ENCODE results near the gene COL4A1. TPM values are rescaled to one million over a fixed set of nuclear protein-coding genes. Genes with fewer than 3 reads are reported as not detected.

The COL4A1 gene
- total RNA-seq, 1 donor from 2014 or later: 2,489 TPM

DNA sequence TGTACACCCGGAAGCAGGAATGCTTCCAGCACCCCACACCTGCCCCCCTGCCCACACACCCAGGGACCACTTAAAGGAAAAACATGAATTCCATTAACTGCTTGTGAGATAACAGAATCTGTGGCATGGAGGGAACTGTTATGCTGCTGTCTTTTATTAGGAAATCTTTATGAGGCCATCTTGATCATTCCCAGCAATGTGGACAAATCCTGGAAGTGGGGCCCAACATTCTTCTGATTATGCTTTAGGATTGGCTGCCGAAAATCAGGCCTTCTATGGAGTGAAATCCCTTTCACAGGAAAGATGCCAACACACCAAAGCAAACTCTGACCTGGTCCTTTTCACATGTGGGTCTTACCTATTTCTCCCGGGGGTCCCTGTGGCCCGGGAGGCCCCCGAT is 114.5 kb downstream of the COL4A1 start:
- Mint-ChIP-seq H3K4me3 (ENCODE audit: unreplicated experiment) (no peak overlapping the region), H3K4me1 (ENCODE audit: low read depth, unreplicated experiment) (peaks cover 27% of the 10 kb centered on the region), H3K36me3 (ENCODE audit: low read depth, unreplicated experiment) (peaks cover 61% of the 10 kb centered on the region), H3K9me3 (ENCODE audit: unreplicated experiment) (no peaks in the 10 kb centered on the region), H3K27me3 (ENCODE audit: low read depth, unreplicated experiment) (no peaks in the 10 kb centered on the region), H3K27ac (ENCODE audit: unreplicated experiment) (no peak overlapping the region)
- Histone ChIP-seq H4K20me1 (ENCODE audit: insufficient read depth, low read length) (peaks cover 76% of the 10 kb centered on the region), H3K4me3 (ENCODE audit: insufficient read depth, low read depth, low read length) (no peak overlapping the region), H2AFZ (ENCODE audit: low read depth, low read length) (no peak overlapping the region), H3K79me2 (ENCODE audit: insufficient read depth, low read length) (no peaks in the 10 kb centered on the region), H3K36me3 (ENCODE audit: insufficient read depth, low read length) (peaks cover 79% of the 10 kb centered on the region), H3K27ac (ENCODE audit: low read depth, low read length) (no peak overlapping the region), H3K9ac (ENCODE audit: low read length) (no peak overlapping the region), H3K9me3 (ENCODE audit: insufficient read depth, low read depth, low read length) (no peaks in the 10 kb centered on the region), H3K27me3 (ENCODE audit: insufficient read depth, low read length) (no peaks in the 10 kb centered on the region), H3K4me1 (ENCODE audit: insufficient read depth, low read length) (peaks cover 13% of the 10 kb centered on the region), H3K4me2 (ENCODE audit: low read length) (no peak overlapping the region)
- FAIRE-seq (no peak), DNase-seq (ENCODE audit: low read depth) (no peak)
- TF ChIP-seq EZH2 (IDR thresholded peaks at IDR 0.05; ENCODE audit: insufficient read depth, low read length) (no peak), CTCF (IDR thresholded peaks at IDR 0.05; ENCODE audit: insufficient read depth, low read depth, low read length) (no peak)

DNA sequence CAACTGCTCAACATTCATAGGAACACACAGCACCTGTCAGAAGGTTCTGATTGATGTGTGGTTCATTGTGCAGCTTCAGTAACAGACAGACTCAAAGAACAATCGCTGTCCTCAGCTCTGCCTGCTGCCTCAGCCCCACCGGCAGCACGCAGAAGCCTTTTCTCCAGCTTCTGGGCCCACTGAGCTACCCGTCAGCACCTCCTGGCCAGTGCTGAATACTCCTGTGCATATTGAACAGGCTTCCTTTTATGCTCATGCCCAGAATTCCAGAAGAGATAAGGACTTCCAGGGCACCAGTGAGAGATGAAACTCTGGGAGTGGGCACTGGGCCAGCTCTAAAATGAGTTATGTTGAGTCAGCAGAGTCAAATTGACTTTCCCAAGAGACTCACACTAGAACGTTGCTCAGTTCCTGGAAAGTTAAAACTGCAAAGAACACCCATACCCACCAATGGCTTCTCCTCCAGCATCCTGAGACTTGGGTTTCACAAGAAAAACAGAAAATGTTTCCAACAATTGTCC is 119.3 kb downstream of the COL4A1 start:
- Histone ChIP-seq H3K36me3 (ENCODE audit: insufficient read depth, low read length) (peaks cover 76% of the 10 kb centered on the region), H3K4me2 (ENCODE audit: low read length) (peak overlapping the region; percentile 45), H3K27ac (ENCODE audit: low read depth, low read length) (peak overlapping the region; percentile 30), H3K9ac (ENCODE audit: low read length) (peak overlapping the region; percentile 3), H3K27me3 (ENCODE audit: insufficient read depth, low read length) (no peaks in the 10 kb centered on the region), H3K4me1 (ENCODE audit: insufficient read depth, low read length) (peaks cover 34% of the 10 kb centered on the region), H3K79me2 (ENCODE audit: insufficient read depth, low read length) (no peaks in the 10 kb centered on the region), H4K20me1 (ENCODE audit: insufficient read depth, low read length) (peaks cover 75% of the 10 kb centered on the region), H3K4me3 (ENCODE audit: insufficient read depth, low read depth, low read length) (no peak overlapping the region), H2AFZ (ENCODE audit: low read depth, low read length) (no peak overlapping the region), H3K9me3 (ENCODE audit: insufficient read depth, low read depth, low read length) (no peaks in the 10 kb centered on the region)
- Mint-ChIP-seq H3K4me1 (ENCODE audit: low read depth, unreplicated experiment) (peaks cover 25% of the 10 kb centered on the region), H3K27me3 (ENCODE audit: low read depth, unreplicated experiment) (no peaks in the 10 kb centered on the region), H3K4me3 (ENCODE audit: unreplicated experiment) (no peak overlapping the region), H3K27ac (ENCODE audit: unreplicated experiment) (no peak overlapping the region), H3K36me3 (ENCODE audit: low read depth, unreplicated experiment) (peaks cover 56% of the 10 kb centered on the region), H3K9me3 (ENCODE audit: unreplicated experiment) (no peaks in the 10 kb centered on the region)
- DNase-seq (ENCODE audit: low read depth) (peak; percentile 86), FAIRE-seq (peak; percentile 34)
- no peak for TF ChIP-seq CTCF (IDR thresholded peaks at IDR 0.05; ENCODE audit: insufficient read depth, low read depth, low read length)
- no peak for TF ChIP-seq EZH2 (IDR thresholded peaks at IDR 0.05; ENCODE audit: insufficient read depth, low read length)

- no peak for FAIRE-seq
- no peaks in the 10 kb centered on the region for H3K27me3 Mint-ChIP-seq (ENCODE audit: low read depth, unreplicated experiment)
- Histone ChIP-seq H3K9me3 (ENCODE audit: insufficient read depth, low read depth, low read length) (no peaks in the 10 kb centered on the region), H3K4me2 (ENCODE audit: low read length) (no peak overlapping the region), H4K20me1 (ENCODE audit: insufficient read depth, low read length) (peaks cover 77% of the 10 kb centered on the region), H3K4me3 (ENCODE audit: insufficient read depth, low read depth, low read length) (no peak overlapping the region), H3K9ac (ENCODE audit: low read length) (peak overlapping the region; percentile 20), H3K4me1 (ENCODE audit: insufficient read depth, low read length) (peaks cover 34% of the 10 kb centered on the region), H3K27me3 (ENCODE audit: insufficient read depth, low read length) (no peaks in the 10 kb centered on the region), H3K36me3 (ENCODE audit: insufficient read depth, low read length) (peaks cover 76% of the 10 kb centered on the region), H3K79me2 (ENCODE audit: insufficient read depth, low read length) (no peaks in the 10 kb centered on the region), H2AFZ (ENCODE audit: low read depth, low read length) (no peak overlapping the region), H3K27ac (ENCODE audit: low read depth, low read length) (peak overlapping the region; percentile 48)
- H3K4me3 Mint-ChIP-seq (ENCODE audit: unreplicated experiment): peak overlapping the region; percentile 69
- TF ChIP-seq CTCF (IDR thresholded peaks at IDR 0.05; ENCODE audit: insufficient read depth, low read depth, low read length) (no peak), EZH2 (IDR thresholded peaks at IDR 0.05; ENCODE audit: insufficient read depth, low read length) (no peak)
- peaks cover 56% of the 10 kb centered on the region for H3K36me3 Mint-ChIP-seq (ENCODE audit: low read depth, unreplicated experiment)
- peak; percentile 39 for DNase-seq (ENCODE audit: low read depth)
- no peaks in the 10 kb centered on the region for H3K9me3 Mint-ChIP-seq (ENCODE audit: unreplicated experiment)
- peaks cover 25% of the 10 kb centered on the region for H3K4me1 Mint-ChIP-seq (ENCODE audit: low read depth, unreplicated experiment)
- peak overlapping the region; percentile 63 for H3K27ac Mint-ChIP-seq (ENCODE audit: unreplicated experiment)
Observed at GRCh38 chr13:110186231-110186855, 120.6 kb downstream of the COL4A1 start.
